Bronchial epithelial cell (primary cell): ENCODE results near the gene NDFIP2. TPM values are rescaled to one million over a fixed set of nuclear protein-coding genes. Genes with fewer than 3 reads are reported as not detected.

ENCODE experiments used
- DNase-seq: peaks from one replicate; pipeline ENCODE4 v3.0.0-alpha.2; 2010; ENCODE audit warnings: low read depth
- FAIRE-seq: peaks from 2 replicates; lab custom pipeline; 2011; peaks lifted over from hg19 to GRCh38; lab: Jason Lieb, UNC
- H3K27me3 ChIP-seq: 2 replicates; pipeline ENCODE4 v1.5.1; 2011; ENCODE audit warnings: low read length; ENCODE audit not compliant: control insufficient read depth, insufficient read depth
- H3K36me3 ChIP-seq: 2 replicates; pipeline ENCODE4 v1.5.1; 2011; ENCODE audit warnings: low read length; ENCODE audit not compliant: control insufficient read depth, insufficient read depth
- H3K4me3 ChIP-seq: 2 replicates; pipeline ENCODE4 v1.5.1; 2011; ENCODE audit warnings: mild to moderate bottlenecking, low read depth, low read length, control low read depth
- CTCF ChIP-seq: IDR thresholded peaks from 2 replicates; pipeline ENCODE4 v1.5.1; 2011; ENCODE audit warnings: mild to moderate bottlenecking, moderate library complexity, low read length, control low read depth, inconsistent platforms; ENCODE audit not compliant: insufficient read depth, severe bottlenecking
- total RNA-seq: library from RNA; depleted of rRNA; stranded (reverse); fragments of >200 nt; gene quantifications from 2 replicates; pipeline ENCODE4 v1.2.1, GENCODE V29; 2014

The NDFIP2 gene
- total RNA-seq, 1 donor from 2014 or later, result 80.0 TPM

- TF ChIP-seq CTCF, result no peak
- H3K4me3 ChIP-seq, result no peak overlapping the region
- H3K36me3 ChIP-seq, result no peaks in the 10 kb centered on the region
- DNase-seq (peak; percentile 70), FAIRE-seq (no peak)
- H3K27me3 ChIP-seq, result no peaks in the 10 kb centered on the region
Observed at GRCh38 chr13:79508224-79508961, 27.4 kb downstream of the NDFIP2 start.

- H3K27me3 ChIP-seq, result no peaks in the 10 kb centered on the region
- no peaks in the 10 kb centered on the region for H3K36me3 ChIP-seq
- TF ChIP-seq CTCF, result no peak
- no peak for FAIRE-seq
- no peak for DNase-seq
- H3K4me3 ChIP-seq, result no peak overlapping the region
Observed at GRCh38 chr13:79511611-79512010, 30.7 kb downstream of the NDFIP2 start.

- Histone ChIP-seq H3K27me3 (no peaks in the 10 kb centered on the region), H3K4me3 (no peak overlapping the region), H3K36me3 (no peaks in the 10 kb centered on the region)
- TF ChIP-seq CTCF, result no peak
- FAIRE-seq, result no peak
- DNase-seq, result no peak
Observed at GRCh38 chr13:79512950-79513349, 32.0 kb downstream of the NDFIP2 start.

GRCh38 chr13:79516595-79516994 lies 35.6 kb downstream of the NDFIP2 start:
- H3K36me3 ChIP-seq, result peaks cover 1% of the 10 kb centered on the region
- FAIRE-seq, result no peak

GRCh38 chr13:79519255-79519654 lies 38.3 kb downstream of the NDFIP2 start:
- H3K36me3 ChIP-seq, result peaks cover 4% of the 10 kb centered on the region
- TF ChIP-seq CTCF, result no peak
- H3K4me3 ChIP-seq, result no peak overlapping the region
- FAIRE-seq (no peak), DNase-seq (peak; percentile 36)
- no peaks in the 10 kb centered on the region for H3K27me3 ChIP-seq

More at GRCh38 chr13:79516595-79516994, 35.6 kb downstream of the NDFIP2 start:
- DNase-seq, result no peak
- H3K4me3 ChIP-seq, result no peak overlapping the region
- no peak for TF ChIP-seq CTCF
- H3K27me3 ChIP-seq, result no peaks in the 10 kb centered on the region
